A673 (cell line): ENCODE measurements around the gene ADAMTS14. TPM values are rescaled to one million over a fixed set of nuclear protein-coding genes. Genes with fewer than 3 reads are reported as not detected.

Experiments
- BruUV-seq: library from RNA; stranded (reverse); fragments of 400-500 nt; replicated peaks from 2 replicates; lab custom pipeline; 2021; lab: Mats Ljungman, UMichigan
- CTCF ChIA-PET: fragments of 300-600 bp; sonication (Branson Sonifier 250); formaldehyde crosslinking; loops from one replicate; lab custom pipeline; 2022; ENCODE audit warnings: antibody characterized with exemption; lab: Charles Lee
- POLR2A ChIA-PET: fragments of 300-600 bp; sonication (Branson Sonifier 250); formaldehyde crosslinking; loops from one replicate; lab custom pipeline; 2022; ENCODE audit warnings: antibody characterized with exemption; ENCODE audit not compliant: low non-redundant PET; lab: Charles Lee
- DNase-seq: peaks from one replicate; pipeline ENCODE4 v3.0.0-alpha.2; 2015; ENCODE audit warnings: low spot score
- H3K27ac ChIP-seq: fragments of 200-600 bp; sonication (generic); 2 replicates; pipeline ENCODE4 v1.5.1; 2016; ENCODE audit warnings: mixed run types, low read depth, mild to moderate bottlenecking, mixed read lengths, antibody characterized with exemption, low read length; ENCODE audit not compliant: poor library complexity, severe bottlenecking
- H3K27me3 ChIP-seq: fragments of 200-600 bp; sonication (generic); replicated peaks from 2 replicates; pipeline ENCODE4 v1.6.1; 2017; ENCODE audit warnings: mixed run types, low read depth, mild to moderate bottlenecking, mixed read lengths, antibody characterized with exemption, low read length; ENCODE audit not compliant: insufficient read depth, poor library complexity
- H3K36me3 ChIP-seq: fragments of 200-600 bp; sonication (generic); 2 replicates; pipeline ENCODE4 v1.6.1; 2016; ENCODE audit warnings: mixed run types, mild to moderate bottlenecking, mixed read lengths, antibody characterized with exemption, low read length; ENCODE audit not compliant: insufficient read depth, poor library complexity, severe bottlenecking
- H3K4me1 ChIP-seq: fragments of 200-600 bp; sonication (generic); 2 replicates; pipeline ENCODE4 v1.6.1; 2017; ENCODE audit warnings: mixed run types, mild to moderate bottlenecking, mixed read lengths, antibody characterized with exemption, low read length; ENCODE audit not compliant: insufficient read depth, poor library complexity, severe bottlenecking
- H3K4me3 ChIP-seq: fragments of 200-600 bp; sonication (generic); 2 replicates; pipeline ENCODE4 v1.5.1; 2016; ENCODE audit warnings: low read depth, mixed run types, mild to moderate bottlenecking, mixed read lengths, low read length; ENCODE audit not compliant: poor library complexity, severe bottlenecking
- H3K9me3 ChIP-seq: fragments of 200-600 bp; sonication (generic); 2 replicates; pipeline ENCODE4 v1.6.1; 2016; ENCODE audit warnings: mixed run types, low read depth, mild to moderate bottlenecking, mixed read lengths, antibody characterized with exemption, low read length; ENCODE audit not compliant: poor library complexity, severe bottlenecking
- EZH2 ChIP-seq: fragments of 200-600 bp; sonication (generic); IDR thresholded peaks from 2 replicates; pipeline ENCODE4 v1.6.1; 2017; ENCODE audit warnings: borderline replicate concordance, low read depth, mild to moderate bottlenecking, mixed read lengths, antibody characterized with exemption, low read length; ENCODE audit not compliant: poor library complexity, severe bottlenecking
- intact Hi-C: fragments of 100-400 bp; cut with micrococcal nuclease; formaldehyde crosslinking; loops from one replicate; pipeline ENCODE4 v1.10.0; 2022; ENCODE audit not compliant: unreplicated experiment
- total RNA-seq: library from RNA; stranded (reverse); gene quantifications from 2 replicates; pipeline ENCODE4 v1.2.3, GENCODE V29; 2021
- TF ChIP-seq, protein P1 (sequence below): fragments of 300-800, 200-600 bp; sonication (generic); conservative IDR thresholded peaks from 2 replicates; pipeline ENCODE4 v1.5.1; 2017; ENCODE audit warnings: low read depth, mild to moderate bottlenecking, antibody characterized with exemption, low read length, moderate library complexity, mixed read lengths

Gene ADAMTS14
- total RNA-seq, 1 experiment from 2014 or later, result 0.21 TPM

DNA sequence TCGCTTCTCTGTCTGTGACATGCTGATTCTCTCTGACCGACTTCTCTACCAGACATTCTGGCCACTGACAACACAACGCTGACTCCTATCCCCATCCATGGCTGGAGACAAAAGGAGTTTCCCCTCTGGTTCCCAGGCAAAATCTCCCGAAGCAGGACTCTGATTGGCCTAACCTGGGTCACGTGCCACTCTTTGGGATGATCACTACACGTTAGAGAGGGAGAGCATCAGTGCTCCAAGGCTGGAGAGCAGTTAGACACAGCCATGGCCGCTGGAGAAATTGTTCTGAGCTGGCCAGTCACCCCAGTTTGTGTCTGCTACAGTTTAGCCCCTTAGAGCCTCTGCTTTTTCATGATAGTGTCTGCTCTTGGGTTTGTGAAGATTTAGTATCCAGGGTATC is 38.9 kb downstream of the ADAMTS14 start:
- no peak for TF ChIP-seq EZH2
- TF ChIP-seq, protein P1, sequence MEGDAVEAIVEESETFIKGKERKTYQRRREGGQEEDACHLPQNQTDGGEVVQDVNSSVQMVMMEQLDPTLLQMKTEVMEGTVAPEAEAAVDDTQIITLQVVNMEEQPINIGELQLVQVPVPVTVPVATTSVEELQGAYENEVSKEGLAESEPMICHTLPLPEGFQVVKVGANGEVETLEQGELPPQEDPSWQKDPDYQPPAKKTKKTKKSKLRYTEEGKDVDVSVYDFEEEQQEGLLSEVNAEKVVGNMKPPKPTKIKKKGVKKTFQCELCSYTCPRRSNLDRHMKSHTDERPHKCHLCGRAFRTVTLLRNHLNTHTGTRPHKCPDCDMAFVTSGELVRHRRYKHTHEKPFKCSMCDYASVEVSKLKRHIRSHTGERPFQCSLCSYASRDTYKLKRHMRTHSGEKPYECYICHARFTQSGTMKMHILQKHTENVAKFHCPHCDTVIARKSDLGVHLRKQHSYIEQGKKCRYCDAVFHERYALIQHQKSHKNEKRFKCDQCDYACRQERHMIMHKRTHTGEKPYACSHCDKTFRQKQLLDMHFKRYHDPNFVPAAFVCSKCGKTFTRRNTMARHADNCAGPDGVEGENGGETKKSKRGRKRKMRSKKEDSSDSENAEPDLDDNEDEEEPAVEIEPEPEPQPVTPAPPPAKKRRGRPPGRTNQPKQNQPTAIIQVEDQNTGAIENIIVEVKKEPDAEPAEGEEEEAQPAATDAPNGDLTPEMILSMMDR, result no peak
- H3K36me3 ChIP-seq, result no peaks in the 10 kb centered on the region
- no peaks in the 10 kb centered on the region for H3K9me3 ChIP-seq
- CTCF ChIA-PET, result no interaction called here
- H3K4me1 ChIP-seq, result no peaks in the 10 kb centered on the region
- no TSS peak for BruUV-seq
- intact Hi-C loops, result no loop called here
- no peak for DNase-seq
- POLR2A ChIA-PET, result no interaction called here
- no peak overlapping the region for H3K4me3 ChIP-seq
- H3K27me3 ChIP-seq, result no peaks in the 10 kb centered on the region
- no peak overlapping the region for H3K27ac ChIP-seq

- H3K4me3 ChIP-seq, result no peak overlapping the region
- H3K4me1 ChIP-seq, result no peaks in the 10 kb centered on the region
- ChIA-PET CTCF (no interaction called here), POLR2A (no interaction called here)
- no peaks in the 10 kb centered on the region for H3K36me3 ChIP-seq
- DNase-seq, result no peak
- TF ChIP-seq, protein P1, result no peak
- TF ChIP-seq EZH2, result no peak
- H3K27ac ChIP-seq, result no peak overlapping the region
- no peaks in the 10 kb centered on the region for H3K9me3 ChIP-seq
- intact Hi-C loops, result no loop called here
- no peaks in the 10 kb centered on the region for H3K27me3 ChIP-seq
- BruUV-seq, result no TSS peak
These were observed 39.6 kb downstream of the ADAMTS14 start for GRCh38 chr10:70711911-70712310.

- no peaks in the 10 kb centered on the region for H3K27me3 ChIP-seq
- no peak overlapping the region for H3K4me3 ChIP-seq
- no peaks in the 10 kb centered on the region for H3K9me3 ChIP-seq
- no peaks in the 10 kb centered on the region for H3K4me1 ChIP-seq
- TF ChIP-seq, protein P1, result no peak
- no peak for TF ChIP-seq EZH2
- no peak for DNase-seq
- CTCF ChIA-PET, result interaction anchor here (1.0 kb wide), 1 partner anchor 155 kb away, joined by 6 read pairs; no protein-coding TSS in a partner anchor
- no peak overlapping the region for H3K27ac ChIP-seq
- H3K36me3 ChIP-seq, result no peaks in the 10 kb centered on the region
- POLR2A ChIA-PET, result no interaction called here
- BruUV-seq, result no TSS peak
- intact Hi-C loops, result no loop called here
These were observed 41.9 kb downstream of the ADAMTS14 start for GRCh38 chr10:70714245-70714644.
